PC-3 (cell line): ENCODE measurements around the gene E2F1. TPM values are rescaled to one million over a fixed set of nuclear protein-coding genes. Genes with fewer than 3 reads are reported as not detected.

ENCODE experiments used
- ATAC-seq: fragments of 200-7000 bp; cut with Tn5 transposase; 2 replicates; pipeline ENCODE4 v1.9.1; 2020; ENCODE audit warnings: mild to moderate bottlenecking, moderate library complexity
- BruUV-seq: library from RNA; stranded (reverse); fragments of 400-500 nt; replicated peaks from 2 replicates; lab custom pipeline; 2021; lab: Mats Ljungman, UMichigan
- CTCF ChIA-PET: fragments of 300-600 bp; sonication (Branson Sonifier 250); formaldehyde crosslinking; loops from one replicate; lab custom pipeline; 2022; ENCODE audit warnings: antibody characterized with exemption; lab: Charles Lee
- POLR2A ChIA-PET: fragments of 300-600 bp; sonication (Branson Sonifier 250); formaldehyde crosslinking; loops from one replicate; lab custom pipeline; 2022; ENCODE audit warnings: antibody characterized with exemption; ENCODE audit not compliant: unreplicated experiment; lab: Charles Lee
- DNase-seq: peaks from one replicate; pipeline ENCODE4 v3.0.0-alpha.2; 2015
- H2AFZ ChIP-seq: fragments of 300-600 bp; sonication (generic); 2 replicates; pipeline ENCODE4 v1.6.0; 2016; ENCODE audit warnings: antibody characterized with exemption, low read length
- H3F3A ChIP-seq: fragments of 300-600 bp; sonication (generic); one replicate; pipeline ENCODE4 v1.6.0; 2017; ENCODE audit warnings: antibody characterized with exemption, low read length, control low read depth, mild to moderate bottlenecking; ENCODE audit not compliant: unreplicated experiment
- H3K27ac ChIP-seq: fragments of 300-600 bp; sonication (generic); 2 replicates; pipeline ENCODE4 v1.5.1; 2016; ENCODE audit warnings: mild to moderate bottlenecking, low read length
- H3K27me3 ChIP-seq: fragments of 300-600 bp; sonication (generic); 2 replicates; pipeline ENCODE4 v1.6.1; 2016; ENCODE audit warnings: low read length, mixed read lengths
- H3K36me3 ChIP-seq: fragments of 300-600 bp; sonication (generic); 2 replicates; pipeline ENCODE4 v1.6.1; 2016; ENCODE audit warnings: low read depth, mixed run types, low read length, mixed read lengths
- H3K4me1 ChIP-seq: fragments of 300-600 bp; sonication (generic); 2 replicates; pipeline ENCODE4 v1.5.1; 2016; ENCODE audit warnings: low read length; ENCODE audit not compliant: insufficient read depth
- H3K4me2 ChIP-seq: fragments of 300-600 bp; sonication (generic); 2 replicates; pipeline ENCODE4 v1.6.0; 2016; ENCODE audit warnings: low read length
- H3K4me3 ChIP-seq: fragments of 300-600 bp; sonication (generic); 2 replicates; pipeline ENCODE4 v1.5.1; 2016; ENCODE audit warnings: mild to moderate bottlenecking, low read length, mixed read lengths
- H3K79me2 ChIP-seq: fragments of 300-600 bp; sonication (generic); 2 replicates; pipeline ENCODE4 v1.6.1; 2017; ENCODE audit warnings: low read length, mixed read lengths
- H3K9ac ChIP-seq: fragments of 300-600 bp; sonication (generic); 2 replicates; pipeline ENCODE4 v1.6.0; 2016; ENCODE audit warnings: mild to moderate bottlenecking, low read length
- H3K9me2 ChIP-seq: fragments of 300-600 bp; sonication (generic); replicated peaks from 2 replicates; pipeline ENCODE4 v1.6.1; 2016; ENCODE audit warnings: mixed run types, low read length, mixed read lengths
- H3K9me3 ChIP-seq: fragments of 300-600 bp; sonication (generic); 2 replicates; pipeline ENCODE4 v1.6.1; 2016; ENCODE audit warnings: low read length, mixed read lengths
- H4K20me1 ChIP-seq: fragments of 300-600 bp; sonication (generic); 2 replicates; pipeline ENCODE4 v1.6.1; 2016; ENCODE audit warnings: low read length, mixed read lengths
- EZH2 ChIP-seq: fragments of 300-600 bp; sonication (generic); IDR thresholded peaks from one replicate; pipeline ENCODE4 v1.6.1; 2017; ENCODE audit warnings: antibody characterized with exemption, mild to moderate bottlenecking, low read length; ENCODE audit not compliant: unreplicated experiment
- EZH2phosphoT487 ChIP-seq: fragments of 300-600 bp; sonication (generic); IDR thresholded peaks from 2 replicates; pipeline ENCODE4 v1.6.1; 2018; ENCODE audit warnings: mild to moderate bottlenecking, antibody characterized with exemption, low read length, borderline replicate concordance
- intact Hi-C: fragments of 100-400 bp; cut with micrococcal nuclease; formaldehyde crosslinking; loops from 2 replicates; pipeline ENCODE4 v1.9.0; 2023
- total RNA-seq: library from RNA; depleted of rRNA; stranded (reverse); fragments of >200 nt; gene quantifications from 2 replicates; pipeline ENCODE4 v1.2.3, GENCODE V29; 2014
- TF ChIP-seq, protein P1 (sequence below): fragments of 300-600 bp; sonication (generic); conservative IDR thresholded peaks from 2 replicates; pipeline ENCODE4 v1.5.1; 2017; ENCODE audit warnings: antibody characterized with exemption, low read depth, mild to moderate bottlenecking, low read length

Gene E2F1
- total RNA-seq, 1 experiment from 2014 or later, result 63.7 TPM

DNA sequence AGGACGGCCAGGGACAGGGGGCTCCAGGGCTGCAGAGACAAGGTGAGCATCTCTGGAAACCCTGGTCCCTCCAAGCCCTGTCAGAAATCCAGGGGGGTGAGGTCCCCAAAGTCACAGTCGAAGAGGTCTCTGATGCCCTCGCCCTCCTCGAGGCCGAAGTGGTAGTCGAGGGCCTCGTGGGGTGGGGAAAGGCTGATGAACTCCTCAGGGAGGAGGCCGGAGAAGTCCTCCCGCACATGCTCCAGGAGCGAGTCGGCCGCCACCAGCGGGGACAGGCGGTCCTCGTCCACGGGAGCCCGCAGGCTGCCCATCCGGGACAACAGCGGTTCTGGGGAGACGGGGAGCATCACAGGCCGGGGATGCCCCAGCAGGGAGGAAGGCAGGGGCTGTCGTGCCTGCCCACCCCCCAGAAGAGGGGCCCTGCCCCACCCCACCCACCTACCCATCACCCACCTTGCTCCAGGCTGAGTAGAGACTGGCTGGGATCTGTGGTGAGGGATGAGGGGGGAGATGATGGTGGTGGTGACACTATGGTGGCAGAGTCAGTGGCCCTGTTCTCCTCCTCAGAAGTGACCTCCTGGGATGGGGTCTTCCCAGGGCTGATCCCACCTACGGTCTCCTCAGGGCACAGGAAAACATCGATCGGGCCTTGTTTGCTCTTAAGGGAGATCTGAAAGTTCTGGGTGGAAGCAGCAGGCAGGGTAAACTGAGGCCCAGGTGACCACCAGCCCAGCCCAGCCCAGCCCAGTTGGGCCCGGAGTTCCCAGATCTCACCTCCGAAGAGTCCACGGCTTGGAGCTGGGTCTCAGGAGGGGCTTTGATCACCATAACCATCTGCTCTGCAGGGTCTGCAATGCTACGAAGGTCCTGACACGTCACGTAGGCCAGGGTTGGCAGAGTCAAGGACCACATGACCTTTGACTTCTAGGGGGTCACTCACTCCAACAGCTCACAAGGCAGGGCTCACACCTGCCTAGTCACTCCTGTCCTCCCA, 9.2 kb downstream of the E2F1 start:
- DNase-seq (no peak), ATAC-seq (no peak)
- H3K9me3 ChIP-seq, result no peaks in the 10 kb centered on the region
- no TSS peak for BruUV-seq
- H3K36me3 ChIP-seq, result peaks cover 4% of the 10 kb centered on the region
- H3K4me3 ChIP-seq, result no peak overlapping the region
- intact Hi-C loops, result no loop called here
- no peak overlapping the region for H2AFZ ChIP-seq
- CTCF ChIA-PET, result no interaction called here
- TF ChIP-seq EZH2phosphoT487 (no peak), EZH2 (no peak)
- TF ChIP-seq, protein P1, sequence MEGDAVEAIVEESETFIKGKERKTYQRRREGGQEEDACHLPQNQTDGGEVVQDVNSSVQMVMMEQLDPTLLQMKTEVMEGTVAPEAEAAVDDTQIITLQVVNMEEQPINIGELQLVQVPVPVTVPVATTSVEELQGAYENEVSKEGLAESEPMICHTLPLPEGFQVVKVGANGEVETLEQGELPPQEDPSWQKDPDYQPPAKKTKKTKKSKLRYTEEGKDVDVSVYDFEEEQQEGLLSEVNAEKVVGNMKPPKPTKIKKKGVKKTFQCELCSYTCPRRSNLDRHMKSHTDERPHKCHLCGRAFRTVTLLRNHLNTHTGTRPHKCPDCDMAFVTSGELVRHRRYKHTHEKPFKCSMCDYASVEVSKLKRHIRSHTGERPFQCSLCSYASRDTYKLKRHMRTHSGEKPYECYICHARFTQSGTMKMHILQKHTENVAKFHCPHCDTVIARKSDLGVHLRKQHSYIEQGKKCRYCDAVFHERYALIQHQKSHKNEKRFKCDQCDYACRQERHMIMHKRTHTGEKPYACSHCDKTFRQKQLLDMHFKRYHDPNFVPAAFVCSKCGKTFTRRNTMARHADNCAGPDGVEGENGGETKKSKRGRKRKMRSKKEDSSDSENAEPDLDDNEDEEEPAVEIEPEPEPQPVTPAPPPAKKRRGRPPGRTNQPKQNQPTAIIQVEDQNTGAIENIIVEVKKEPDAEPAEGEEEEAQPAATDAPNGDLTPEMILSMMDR, result no peak
- H3F3A ChIP-seq, result peaks cover 5% of the 10 kb centered on the region
- POLR2A ChIA-PET, result no interaction called here
- no peaks in the 10 kb centered on the region for H3K27me3 ChIP-seq
- no peak overlapping the region for H3K27ac ChIP-seq
- H3K4me2 ChIP-seq, result no peak overlapping the region
- no peak overlapping the region for H3K9ac ChIP-seq
- H3K9me2 ChIP-seq, result no peaks in the 10 kb centered on the region
- H4K20me1 ChIP-seq, result peaks cover 6% of the 10 kb centered on the region; the same call in 1 of the 2 replicates
- H3K79me2 ChIP-seq, result peaks cover 31% of the 10 kb centered on the region
- H3K4me1 ChIP-seq, result peaks cover 21% of the 10 kb centered on the region

DNA sequence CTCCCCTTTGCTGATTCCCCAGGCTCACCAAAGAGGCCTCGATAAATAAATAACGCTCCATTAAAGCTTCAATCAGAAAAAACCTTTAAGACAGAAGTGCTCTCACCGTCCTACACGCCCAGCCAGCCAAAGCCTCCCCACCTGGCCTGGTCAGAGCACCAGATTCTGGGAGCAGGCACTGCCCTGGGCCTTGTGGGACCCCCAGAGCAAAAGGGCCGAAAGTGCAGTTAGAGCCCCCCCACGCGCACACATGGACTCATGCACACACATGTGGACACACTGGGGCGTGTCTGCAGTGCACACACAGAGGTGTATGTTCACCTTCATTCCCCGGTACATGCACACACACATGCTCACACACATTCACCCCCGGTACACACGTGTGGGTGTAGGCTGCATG, 10.1 kb downstream of the E2F1 start:
- ATAC-seq, result no peak
- peaks cover 5% of the 10 kb centered on the region for H3F3A ChIP-seq
- H3K36me3 ChIP-seq, result peaks cover 9% of the 10 kb centered on the region
- TF ChIP-seq EZH2, result no peak
- TF ChIP-seq EZH2phosphoT487, result no peak
- TF ChIP-seq, protein P1, result no peak
- intact Hi-C loops, result no loop called here
- H3K27me3 ChIP-seq, result no peaks in the 10 kb centered on the region
- no peaks in the 10 kb centered on the region for H3K9me2 ChIP-seq
- POLR2A ChIA-PET, result no interaction called here
- H3K9me3 ChIP-seq, result no peaks in the 10 kb centered on the region
- no peak for DNase-seq
- no TSS peak for BruUV-seq
- no peak overlapping the region for H3K9ac ChIP-seq
- CTCF ChIA-PET, result no interaction called here
- no peak overlapping the region for H3K4me2 ChIP-seq
- peaks cover 29% of the 10 kb centered on the region for H3K79me2 ChIP-seq
- H3K4me1 ChIP-seq, result peaks cover 21% of the 10 kb centered on the region
- no peak overlapping the region for H3K4me3 ChIP-seq
- no peak overlapping the region for H3K27ac ChIP-seq
- no peak overlapping the region for H2AFZ ChIP-seq
- H4K20me1 ChIP-seq, result peaks cover 3% of the 10 kb centered on the region; the same call in 1 of the 2 replicates
